HG03039 (cell line): ENCODE data around the gene RPL10A.

Source experiments
- ATAC-seq: cut with Tn5 transposase; IDR thresholded peaks from one replicate; pipeline ENCODE4 v1.9.1; 2021; ENCODE audit warnings: mild to moderate bottlenecking, moderate library complexity; ENCODE audit not compliant: unreplicated experiment

Gene RPL10A

DNA sequence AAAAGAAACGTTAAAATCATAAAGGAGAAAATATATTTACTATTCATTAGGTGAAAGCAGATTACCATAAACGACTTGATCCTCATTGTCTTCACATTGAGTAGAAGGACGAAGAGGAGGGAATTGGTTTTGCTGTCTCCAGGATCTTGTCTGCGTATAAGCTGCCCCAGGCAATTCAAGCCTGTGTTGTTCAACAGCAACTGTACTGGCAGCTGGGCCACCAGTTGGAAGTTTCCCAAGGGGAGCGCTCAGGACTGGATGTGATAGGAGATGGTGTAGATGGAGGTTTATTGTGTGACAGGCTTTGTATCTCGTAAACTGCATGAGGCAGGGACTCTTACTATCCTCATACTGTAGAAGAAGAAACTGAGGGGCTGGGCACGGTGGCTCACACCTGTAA, 20.0 kb upstream of the RPL10A start:
- ATAC-seq: no peak

DNA sequence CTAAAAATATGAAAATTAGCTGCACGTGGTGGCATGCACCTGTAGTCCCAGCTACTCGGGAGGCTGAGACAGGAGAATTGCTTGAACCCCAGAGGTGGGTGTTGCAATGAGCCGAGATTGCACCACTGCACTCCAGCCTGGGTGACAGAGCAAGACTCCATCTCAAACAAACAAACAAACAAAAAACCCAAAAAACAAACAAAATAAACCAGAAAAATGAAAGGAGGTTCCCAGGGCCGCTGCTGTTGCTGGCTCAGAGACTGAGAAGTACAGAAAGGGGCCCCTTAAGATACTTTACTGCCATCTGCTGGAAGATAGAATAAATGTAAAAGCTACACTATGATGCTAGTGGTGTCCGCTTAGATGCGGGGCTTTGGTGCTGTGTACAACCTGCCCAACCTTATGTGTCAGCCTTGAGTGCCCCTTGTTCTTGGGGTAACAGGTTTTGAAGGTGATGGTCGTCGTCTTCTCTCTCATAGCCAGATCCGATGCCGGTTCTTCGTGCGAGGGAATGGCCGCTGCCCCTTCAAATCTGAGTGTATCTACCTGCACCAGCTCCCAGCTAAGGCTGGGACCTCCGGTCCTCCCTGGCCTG, 18.8 kb upstream of the RPL10A start:
- no peak for ATAC-seq

DNA sequence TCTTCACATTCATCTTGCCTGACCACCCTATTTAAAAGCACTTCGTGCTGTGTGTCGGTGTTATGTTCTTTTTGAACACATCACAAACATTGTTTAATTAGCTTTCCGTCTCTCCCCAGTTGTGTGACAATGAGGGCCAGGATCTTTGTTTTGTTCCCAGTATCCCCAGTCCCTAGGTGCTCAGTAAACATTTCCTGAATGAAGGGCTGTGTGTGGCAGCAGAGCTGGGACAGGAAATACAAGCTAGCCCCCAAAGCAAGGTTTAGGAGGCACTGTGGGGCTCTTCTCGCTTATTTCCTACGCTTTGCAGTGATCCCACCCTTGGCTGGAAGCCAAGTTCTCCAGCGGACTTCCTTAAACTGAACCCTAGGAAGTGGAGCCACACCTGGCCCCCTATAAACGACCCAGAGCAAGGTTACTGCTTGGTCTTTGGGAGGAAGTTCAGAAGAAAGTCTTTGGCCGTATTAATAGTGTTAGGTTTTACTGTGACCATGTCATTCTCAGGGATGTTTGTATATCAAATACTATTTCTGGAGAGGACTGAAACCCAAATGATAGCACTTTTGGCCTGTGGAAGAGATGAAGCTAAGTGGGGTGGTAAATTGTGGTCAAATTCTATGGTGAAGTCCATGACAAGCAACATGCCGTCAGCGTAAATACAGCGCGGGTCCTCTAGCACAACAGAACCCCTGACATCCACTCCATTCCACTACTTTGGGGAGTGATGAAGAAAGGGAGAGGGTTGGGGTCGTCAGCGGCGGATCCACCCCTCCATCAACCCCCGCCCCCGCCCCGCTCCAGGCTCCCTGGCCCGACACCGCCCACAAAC, 16.6 kb upstream of the RPL10A start:
- no peak for ATAC-seq

DNA sequence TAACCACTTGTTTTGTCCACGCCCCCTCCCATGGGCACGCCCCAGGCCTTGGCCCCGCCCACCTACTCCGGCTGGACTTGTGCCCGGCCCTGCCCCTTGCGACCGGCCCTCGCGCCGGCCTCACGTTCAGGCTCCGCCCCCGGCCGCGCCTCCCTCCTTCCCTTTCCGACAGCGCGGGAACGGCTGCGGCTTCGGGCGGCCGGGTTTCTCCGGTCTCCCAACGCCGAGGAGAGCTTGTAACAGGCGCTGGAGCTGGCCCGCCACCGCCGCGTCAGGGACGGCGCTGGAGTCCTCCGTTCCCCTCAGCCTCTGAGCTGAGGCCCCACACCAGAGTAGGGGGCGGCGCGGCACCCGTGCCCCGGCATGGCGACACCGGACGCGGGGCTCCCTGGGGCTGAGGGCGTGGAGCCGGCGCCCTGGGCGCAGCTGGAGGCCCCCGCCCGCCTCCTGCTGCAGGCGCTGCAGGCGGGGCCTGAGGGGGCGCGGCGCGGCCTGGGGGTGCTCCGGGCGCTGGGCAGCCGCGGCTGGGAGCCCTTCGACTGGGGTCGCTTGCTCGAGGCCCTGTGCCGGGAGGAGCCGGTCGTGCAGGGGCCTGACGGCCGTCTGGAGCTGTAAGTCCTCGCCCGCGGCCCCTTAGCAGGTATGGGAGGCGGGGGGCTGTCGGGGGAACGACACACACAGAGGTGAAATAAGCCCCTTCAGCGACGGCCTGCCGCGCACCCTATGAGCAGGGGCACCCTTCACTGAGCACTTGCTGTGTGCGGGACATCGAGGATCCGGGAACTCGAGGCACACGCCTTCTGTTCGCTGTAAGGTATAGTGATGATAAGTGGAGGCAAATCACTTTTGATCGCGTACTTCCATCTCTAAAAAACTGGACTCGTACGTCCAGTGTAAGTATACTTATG, 15.8 kb upstream of the RPL10A start, which contains the start of gene FANCE:
Gene FANCE, plus strand, starts transcription at position 156 of the 908 bp plus-strand sequence. Its CDS starts 208 bp downstream, at position 364.
- ATAC-seq: peak; percentile 88

DNA sequence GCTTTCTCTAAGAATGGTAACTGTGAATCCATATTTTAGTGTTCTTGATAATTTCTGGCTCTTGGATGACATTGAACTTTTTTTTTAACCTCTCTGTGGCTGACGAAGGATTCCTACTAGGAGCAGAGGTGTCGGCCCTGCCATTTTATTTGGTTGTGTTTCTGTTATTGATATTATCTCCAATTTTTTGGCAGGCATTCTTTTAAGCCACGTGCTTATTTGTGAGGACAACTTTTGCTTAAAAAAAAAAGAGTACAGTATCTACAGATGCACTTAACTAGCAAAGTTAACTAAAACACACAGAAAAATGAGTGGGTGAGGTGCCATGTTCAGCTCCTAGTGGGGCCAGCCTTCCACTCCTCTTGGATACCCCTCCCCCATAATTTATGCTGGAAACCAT, 15.0 kb upstream of the RPL10A start:
- ATAC-seq: no peak

DNA sequence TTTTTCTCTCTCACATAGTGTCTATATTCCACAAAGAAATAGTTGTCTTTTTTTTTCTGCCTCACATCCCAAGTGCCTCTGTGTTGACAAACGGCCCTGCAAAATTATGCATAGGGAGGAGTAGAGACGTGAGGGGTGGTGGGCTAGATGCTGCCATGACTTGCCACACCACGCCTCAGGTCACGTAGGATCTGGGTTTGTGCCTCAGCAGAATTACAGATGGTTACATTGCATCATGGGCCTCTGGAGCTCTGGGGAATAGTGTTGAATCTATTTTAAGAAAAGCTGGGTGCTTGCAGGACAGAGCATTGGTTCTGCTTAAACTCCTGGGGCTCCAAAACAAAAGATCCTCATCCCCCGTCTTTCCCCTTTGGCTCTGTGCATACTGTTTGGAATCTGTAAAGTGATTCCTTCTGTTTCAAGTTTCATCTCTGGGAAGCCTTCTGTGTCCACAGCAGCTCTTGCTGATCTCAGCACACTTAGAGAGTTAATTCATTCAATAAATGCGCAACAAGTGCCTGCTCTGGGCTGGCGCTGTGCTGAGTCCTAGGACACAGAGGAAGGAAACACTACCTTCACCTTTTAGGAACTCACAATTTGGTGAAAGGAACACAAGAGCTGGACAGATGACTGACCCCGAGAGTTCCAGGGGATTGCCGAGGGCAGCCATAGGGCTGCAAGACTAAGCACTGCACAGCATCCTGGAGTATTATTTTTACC, 13.7 kb upstream of the RPL10A start:
- ATAC-seq: no peak

DNA sequence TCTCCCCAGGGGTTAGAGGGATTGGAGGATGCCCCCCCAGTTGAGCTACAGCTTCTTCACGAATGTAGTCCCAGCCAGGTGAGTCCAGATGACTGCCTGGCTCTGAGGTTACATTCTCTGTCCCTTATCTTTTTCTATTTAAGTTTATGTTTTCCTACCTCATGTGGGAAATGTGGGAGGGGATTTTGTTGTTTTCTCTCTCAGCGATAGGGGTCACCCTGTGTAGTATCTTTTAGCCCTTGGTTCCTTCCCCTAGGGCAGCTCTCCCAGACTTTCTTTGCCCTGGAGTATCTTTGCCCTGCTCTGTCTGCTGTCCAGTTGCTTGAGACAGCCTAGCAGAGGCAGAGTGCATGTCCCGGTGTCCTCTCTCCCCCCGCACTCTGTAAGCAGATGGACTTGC, 10.3 kb upstream of the RPL10A start:
- ATAC-seq: no peak

DNA sequence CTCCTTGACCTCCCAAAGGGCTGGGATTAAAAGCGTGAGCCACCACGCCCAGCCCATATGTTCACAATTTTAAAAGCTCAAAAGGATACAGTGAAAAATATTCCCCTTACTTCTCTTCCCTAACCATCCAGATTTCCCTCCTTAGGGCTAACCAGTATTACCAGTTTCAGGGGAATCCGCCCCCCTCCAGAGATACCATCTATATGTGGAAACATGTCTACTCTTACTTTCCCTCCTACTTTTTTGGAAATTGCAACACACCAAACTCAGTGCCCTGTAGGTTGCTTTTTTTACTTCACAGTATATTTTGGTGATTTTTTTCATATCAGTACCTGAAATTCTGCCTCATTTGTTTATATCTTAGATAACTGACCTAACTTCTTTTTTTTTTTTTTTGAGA, 6.9 kb upstream of the RPL10A start:
- no peak for ATAC-seq

DNA sequence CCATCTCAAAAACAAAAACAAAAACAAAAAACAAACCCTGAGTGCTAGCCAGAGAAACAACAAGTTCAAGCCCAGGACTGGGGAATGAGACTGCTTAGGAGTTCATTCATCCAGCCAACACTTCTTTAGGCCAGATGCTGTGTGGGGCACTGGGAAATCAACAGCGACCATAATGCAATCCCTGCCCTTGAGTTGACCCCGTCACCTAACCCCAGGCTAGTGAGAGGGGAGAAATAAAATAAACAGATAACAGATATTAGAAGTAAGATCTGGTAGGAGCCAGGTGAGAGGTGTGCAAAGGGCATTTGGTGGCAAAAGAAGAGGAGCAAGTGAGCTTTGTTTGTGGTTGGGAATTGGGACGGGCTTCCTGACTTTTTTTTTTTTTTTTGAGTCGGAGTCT, 4.9 kb upstream of the RPL10A start:
- no peak for ATAC-seq

DNA sequence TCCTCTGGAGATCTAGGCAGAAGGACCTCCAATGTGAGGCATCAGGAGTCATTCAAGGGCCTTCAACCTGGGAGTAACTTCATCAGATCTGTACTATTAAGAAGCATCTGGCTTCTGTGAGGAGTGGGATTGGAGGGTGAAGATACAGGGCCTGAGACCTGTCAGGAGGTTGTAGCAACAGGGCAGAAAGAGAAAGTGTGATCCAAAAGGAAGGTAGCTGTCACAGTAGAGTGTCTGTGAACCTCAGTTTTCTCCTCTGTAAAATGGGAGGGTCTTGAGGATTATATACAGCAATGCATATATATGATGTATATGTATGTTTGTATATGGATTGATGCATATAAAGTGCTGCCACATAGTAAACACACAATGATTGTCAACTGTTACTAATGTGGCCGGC, 2.6 kb upstream of the RPL10A start:
- no peak for ATAC-seq

DNA sequence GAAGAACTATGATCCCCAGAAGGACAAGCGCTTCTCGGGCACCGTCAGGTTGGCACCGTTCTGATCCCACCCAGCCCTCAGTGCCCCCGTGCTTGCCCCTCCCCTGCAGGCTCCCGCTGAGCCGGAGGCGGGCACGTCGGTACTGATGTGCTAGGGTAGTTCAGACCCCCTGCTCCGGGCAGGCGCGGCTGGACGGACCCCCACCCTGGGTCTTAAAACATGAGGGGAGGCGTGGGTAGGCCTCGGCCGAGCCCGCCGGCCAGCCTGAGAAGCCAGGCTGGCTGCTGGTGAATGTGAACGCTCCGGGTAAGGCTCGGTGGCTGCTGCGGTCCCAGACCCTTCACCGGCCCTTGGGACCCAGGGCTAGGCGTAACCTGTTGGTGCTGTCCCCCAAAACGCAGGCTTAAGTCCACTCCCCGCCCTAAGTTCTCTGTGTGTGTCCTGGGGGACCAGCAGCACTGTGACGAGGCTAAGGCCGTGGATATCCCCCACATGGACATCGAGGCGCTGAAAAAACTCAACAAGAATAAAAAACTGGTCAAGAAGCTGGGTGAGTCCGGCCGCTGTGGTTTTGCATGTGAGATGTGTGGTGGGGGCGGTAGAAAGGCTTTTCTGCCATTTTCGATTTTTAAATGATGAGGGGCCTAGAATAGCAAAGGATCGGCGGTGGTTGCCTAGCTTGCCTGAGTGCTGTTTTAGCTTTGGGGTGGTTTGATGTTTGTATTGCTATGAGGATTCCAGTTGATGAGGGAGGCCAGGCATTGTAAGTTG, 964 bp downstream of the RPL10A start:
- ATAC-seq: peak; percentile 2

DNA sequence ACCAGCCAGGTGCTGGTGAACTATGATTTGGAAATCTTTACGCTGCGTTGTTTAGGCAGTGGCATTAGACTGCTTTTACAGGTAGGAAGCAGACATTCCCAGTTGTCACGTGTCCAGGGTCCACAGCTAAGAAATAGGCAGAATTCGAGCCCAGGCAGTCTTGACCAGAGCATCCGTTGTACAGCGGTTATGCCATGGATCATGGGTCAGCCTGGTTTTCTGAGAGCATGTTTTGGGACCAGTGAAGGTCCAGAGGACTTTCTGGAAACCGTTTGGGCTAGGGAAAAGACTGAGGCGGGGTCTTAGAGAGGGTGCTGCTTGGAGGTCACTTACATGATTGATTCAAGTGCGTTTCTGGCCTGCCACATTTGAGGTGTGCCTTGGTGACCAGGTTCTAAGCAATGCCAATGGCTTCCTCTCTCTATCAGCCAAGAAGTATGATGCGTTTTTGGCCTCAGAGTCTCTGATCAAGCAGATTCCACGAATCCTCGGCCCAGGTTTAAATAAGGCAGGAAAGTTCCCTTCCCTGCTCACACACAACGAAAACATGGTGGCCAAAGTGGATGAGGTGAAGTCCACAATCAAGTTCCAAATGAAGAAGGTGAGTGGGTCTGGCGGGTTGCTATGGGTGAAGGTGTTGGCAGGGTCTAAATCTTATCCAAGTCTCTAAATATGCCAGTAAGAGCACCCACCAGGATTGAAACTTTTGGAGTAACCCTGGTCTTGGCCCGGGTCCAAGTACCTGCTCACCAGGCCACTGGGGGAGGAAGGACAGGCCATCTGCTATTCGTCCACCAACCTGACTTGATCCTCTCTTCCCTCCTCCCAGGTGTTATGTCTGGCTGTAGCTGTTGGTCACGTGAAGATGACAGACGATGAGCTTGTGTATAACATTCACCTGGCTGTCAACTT, 1.8 kb downstream of the RPL10A start:
- no peak for ATAC-seq

DNA sequence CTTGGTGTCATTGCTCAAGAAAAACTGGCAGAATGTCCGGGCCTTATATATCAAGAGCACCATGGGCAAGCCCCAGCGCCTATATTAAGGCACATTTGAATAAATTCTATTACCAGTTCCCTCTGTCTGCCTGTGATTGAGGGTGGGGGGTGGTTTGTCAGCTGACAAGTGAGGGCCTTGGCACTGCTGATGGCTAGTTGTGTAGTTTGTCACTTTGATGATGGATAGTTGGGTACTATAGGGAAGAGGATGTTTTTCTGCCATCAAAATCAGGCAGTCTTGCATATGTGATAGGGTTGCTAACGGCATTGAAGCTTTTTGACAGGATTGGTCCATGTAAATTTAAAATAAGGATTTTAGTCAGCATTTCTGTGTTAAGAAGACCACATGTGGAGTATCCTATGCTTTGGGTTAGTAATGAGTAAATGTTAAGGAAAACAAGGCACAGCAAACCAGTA, 2.5 kb downstream of the RPL10A start:
- ATAC-seq: no peak

DNA sequence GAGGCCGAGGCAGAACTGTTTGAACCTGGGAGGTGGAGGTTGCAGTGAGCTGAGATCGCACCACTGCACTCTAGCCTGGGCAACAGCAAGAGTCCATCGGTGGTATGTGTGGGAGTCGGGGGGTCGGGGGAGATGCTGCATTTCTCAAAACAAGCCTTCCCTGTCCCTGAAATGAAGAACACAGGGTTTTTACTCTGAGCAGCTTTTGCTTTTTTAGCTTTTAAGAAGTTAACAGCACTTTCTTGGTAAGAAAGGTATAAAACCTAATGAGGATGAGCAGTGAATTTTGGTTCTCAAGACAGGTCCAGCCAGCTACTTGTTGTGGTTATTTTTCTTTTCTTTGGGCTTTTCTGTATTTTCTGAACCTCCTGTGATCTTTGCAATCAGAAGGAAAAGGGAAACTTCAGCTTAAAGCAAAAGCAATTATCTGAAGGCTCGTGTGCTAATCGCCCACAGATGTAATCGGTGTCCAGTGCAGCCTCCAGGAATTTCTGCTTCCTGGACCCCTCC, 3.7 kb downstream of the RPL10A start:
- no peak for ATAC-seq

DNA sequence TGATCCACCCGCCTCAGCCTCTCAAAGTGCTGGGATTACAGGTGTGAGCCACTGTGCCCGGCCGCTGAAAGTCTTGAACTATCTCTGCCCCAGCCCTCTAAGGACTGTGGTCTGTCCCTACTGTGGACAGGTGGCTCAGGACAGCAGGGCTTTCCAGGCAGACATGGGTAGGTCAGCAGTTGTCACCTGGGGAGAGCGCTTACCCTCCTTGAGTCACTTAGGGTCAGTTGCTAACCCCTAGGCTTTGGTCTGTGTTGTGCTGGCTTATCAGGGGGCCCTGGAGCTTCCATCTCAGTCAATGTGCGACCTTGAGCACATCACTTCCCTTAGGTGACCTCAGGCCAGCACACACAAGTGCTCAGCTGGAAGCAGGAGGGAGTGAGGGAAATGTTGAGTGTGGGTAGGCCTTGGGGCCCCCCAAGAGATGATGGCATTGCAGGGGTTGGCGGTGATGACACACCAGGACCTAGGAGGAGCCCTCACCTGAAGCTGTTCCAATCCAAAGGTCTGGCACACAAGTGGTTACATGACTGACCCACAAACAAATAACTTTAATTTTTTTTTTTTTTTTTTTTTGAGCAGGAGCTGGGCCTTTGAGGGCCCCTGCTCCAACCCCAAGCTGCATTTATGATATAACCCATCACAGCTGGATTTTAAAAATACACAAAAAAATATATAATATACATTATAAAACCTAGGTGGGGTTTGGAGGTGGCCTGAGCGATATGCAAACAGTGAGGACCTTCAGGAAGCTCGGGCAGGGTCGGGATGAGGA, 5.1 kb downstream of the RPL10A start:
- ATAC-seq: no peak

DNA sequence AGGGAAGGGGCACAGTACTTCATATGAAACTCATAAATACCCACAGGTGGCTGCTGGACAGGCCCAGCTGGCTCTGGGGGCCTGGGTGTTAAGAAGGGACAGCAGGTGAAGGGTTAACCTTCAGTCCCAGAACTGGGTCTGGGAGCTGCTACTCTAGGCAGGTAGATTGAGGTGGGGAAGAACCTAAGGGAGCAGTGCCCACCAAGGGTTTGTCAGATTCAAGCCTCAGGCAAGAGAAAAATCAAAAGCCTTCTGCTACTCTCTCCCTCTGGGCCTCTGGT, 5.6 kb downstream of the RPL10A start:
- no peak for ATAC-seq

DNA sequence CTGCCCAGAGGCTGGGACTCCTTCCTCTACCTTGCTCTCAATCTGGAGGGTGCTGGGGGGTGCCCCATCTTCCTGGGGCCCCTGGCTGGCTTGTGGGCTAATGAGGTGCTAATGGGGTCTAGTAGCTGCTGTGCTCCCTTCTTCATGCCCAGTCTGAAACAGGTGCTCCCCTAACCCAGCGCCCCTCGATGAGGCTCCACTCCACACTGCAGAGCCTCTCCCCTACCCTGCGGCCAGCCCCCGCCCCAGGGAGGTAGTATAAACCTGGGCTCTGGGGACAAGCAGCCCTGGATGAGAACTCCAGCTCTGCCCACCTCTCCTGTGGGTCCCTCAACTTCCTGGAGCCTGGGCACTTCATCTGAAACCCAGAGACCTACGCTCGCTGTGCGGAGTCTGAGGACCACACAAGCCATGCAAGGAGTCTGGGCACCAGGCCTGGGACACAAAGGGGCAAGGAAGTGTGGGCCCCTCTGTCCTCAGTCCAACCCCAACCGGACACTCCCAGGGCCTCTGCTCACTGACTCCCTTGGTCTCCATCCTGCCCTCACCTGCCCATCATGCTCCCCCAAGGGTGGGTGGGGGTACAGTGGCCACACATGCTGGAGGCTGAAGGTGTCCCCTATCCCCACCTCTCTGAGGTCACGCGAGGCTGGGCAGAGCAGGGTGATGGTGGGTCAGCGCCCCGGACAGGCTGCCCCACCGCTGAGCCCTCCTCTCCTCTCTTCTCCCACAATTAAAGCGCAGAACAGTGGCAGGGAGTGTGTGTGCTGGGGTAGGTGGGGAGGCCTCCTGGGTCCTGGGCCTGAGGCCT, 6.1 kb downstream of the RPL10A start:
- no peak for ATAC-seq
